ENCODE data around the gene TSC22D1. TPM values are rescaled to one million over a fixed set of nuclear protein-coding genes. Genes with fewer than 3 reads are reported as not detected.

The TSC22D1 gene
- 64.6 and 65.7 TPM in 2 replicates for total RNA-seq

GRCh38 chr13:44575741-44576350, at the start of gene TSC22D1:
TSC22D1 (minus strand) TSS chr13:44576330; CDS start chr13:44576074, 256 bp downstream.

Other genes with a start within 250 kb of the TSC22D1 start
- 8.3 and 10.1 TPM in 2 replicates for gene SERP2, start 202.5 kb downstream of the TSC22D1 start, total RNA-seq